Loucy (cell line): ENCODE measurements around the gene EP400.

Experiments used
- CTCF ChIP-seq: fragments of 200-600 bp; sonication (generic); conservative IDR thresholded peaks from 2 replicates; pipeline ENCODE4 v1.5.1; 2014; ENCODE audit warnings: mild to moderate bottlenecking, antibody characterized with exemption, low read length
- EZH2phosphoT487 ChIP-seq: fragments of 200-600 bp; IDR thresholded peaks from 2 replicates; pipeline ENCODE4 v1.6.1; 2018; ENCODE audit warnings: antibody characterized with exemption, mild to moderate bottlenecking, moderate library complexity, borderline replicate concordance

DNA sequence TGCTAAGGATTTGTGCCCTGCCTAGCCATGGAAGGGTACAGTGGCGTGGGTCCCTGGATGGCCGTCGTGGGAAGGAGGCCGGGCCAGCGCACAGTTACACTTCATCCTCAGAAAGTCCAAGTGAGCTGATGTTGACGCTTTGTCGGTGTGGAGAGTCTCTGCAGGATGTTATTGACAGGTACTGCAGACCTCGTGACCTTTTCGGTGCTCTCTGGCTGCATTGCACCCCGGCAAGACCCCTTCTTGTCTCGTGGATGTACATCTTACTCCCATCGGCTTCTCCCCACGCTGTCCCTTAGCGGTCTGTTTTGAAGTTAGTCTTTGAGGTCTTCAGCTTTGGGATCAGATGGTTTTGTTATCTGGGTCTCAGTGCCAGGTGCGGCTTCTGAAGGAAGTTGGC lies 78.4 kb downstream of the EP400 start:
- TF ChIP-seq CTCF: no peak
- no peak for TF ChIP-seq EZH2phosphoT487
